ENCODE results near the gene CAND2. TPM values are rescaled to one million over a fixed set of nuclear protein-coding genes. Genes with fewer than 3 reads are reported as not detected.
A peak's percentile ranks its signal among the peaks of the same experiment; 100 is the strongest.

CAND2 gene
- total and polyA plus RNA-seq, 9 of the 15 experiments (the other 6 are each of a cell fraction or from before 2014, with no cell fraction given) = 0.91 to 14.9 (median 4.3) TPM

- no peak for TF ChIP-seq KDM2B (CRISPR knock-in tag; IDR thresholded peaks at IDR 0.05)
- TF ChIP-seq RFX7 (CRISPR knock-in tag; IDR thresholded peaks at IDR 0.05) = no peak
- TF ChIP-seq HDAC6 (IDR thresholded peaks at IDR 0.05; ENCODE audit: low read depth, low read length) = no peak
- no peak for TF ChIP-seq CHCHD3 (CRISPR knock-in tag; IDR thresholded peaks at IDR 0.05)
- no peak for TF ChIP-seq ZBED1 (IDR thresholded peaks at IDR 0.05)
- no peak for TF ChIP-seq NFRKB (IDR thresholded peaks at IDR 0.05; ENCODE audit: low read depth)
- TF ChIP-seq BRD9 (IDR thresholded peaks at IDR 0.05; ENCODE audit: low read depth, partially characterized antibody) = peak; percentile 0
- TF ChIP-seq IRF1 (CRISPR knock-in tag; IDR thresholded peaks at IDR 0.05; ENCODE audit: borderline replicate concordance) = no peak
- TF ChIP-seq PCBP1 (IDR thresholded peaks at IDR 0.05; ENCODE audit: low read depth, low read length, poor library complexity, severe bottlenecking) = no peak
- TF ChIP-seq DDX20 (tag; IDR thresholded peaks at IDR 0.05; ENCODE audit: low read depth) = no peak
- TF ChIP-seq FOXK2 (conservative IDR thresholded peaks at IDR 0.05 in 1 of 2, IDR thresholded peaks at IDR 0.05 in 1 of 2; ENCODE audit: low read depth in 2 of 2) = peak; percentile 38 to 44; a peak in 2 of 4 replicates
- peak; percentile 27; the same call in 1 of the 2 replicates for TF ChIP-seq XRCC3 (IDR thresholded peaks at IDR 0.05)
- TF ChIP-seq DACH1 (IDR thresholded peaks at IDR 0.05; ENCODE audit: partially characterized antibody) = no peak
- TF ChIP-seq MLLT1 (IDR thresholded peaks at IDR 0.05) = no peak
- peak; percentile 90 for TF ChIP-seq RAD51 (IDR thresholded peaks at IDR 0.05; ENCODE audit: borderline replicate concordance, low read depth)
- no peak for TF ChIP-seq IRF9 (tag; IDR thresholded peaks at IDR 0.05)
- no peak for TF ChIP-seq SIRT6 (IDR thresholded peaks at IDR 0.05; ENCODE audit: low read depth, low read length)
- TF ChIP-seq ZNF431 (CRISPR knock-in tag; IDR thresholded peaks at IDR 0.05) = no peak
- TF ChIP-seq HNRNPH1 (optimal IDR thresholded peaks at IDR 0.05; ENCODE audit: low read depth, low read length) = no peak
- TF ChIP-seq E2F6 (IDR thresholded peaks at IDR 0.05; ENCODE audit: borderline replicate concordance in 1 of 2, extremely low read depth in 1 of 2, insufficient read depth in 1 of 2, insufficient read length in 1 of 2, low read depth in 1 of 2, low read length in 1 of 2, poor library complexity in 1 of 2, severe bottlenecking in 1 of 2) = peak in 1 of 2 experiments; percentile 76
- no peak for TF ChIP-seq ZBTB1 (CRISPR knock-in tag; IDR thresholded peaks at IDR 0.05; ENCODE audit: borderline replicate concordance, low read depth)
- no peak for TF ChIP-seq ZNF217 (CRISPR knock-in tag; IDR thresholded peaks at IDR 0.05)
- TF ChIP-seq ASH1L (IDR thresholded peaks at IDR 0.05; ENCODE audit: borderline replicate concordance, low read depth, partially characterized antibody) = no peak
- no peak for TF ChIP-seq KHSRP (IDR thresholded peaks at IDR 0.05)
- TF ChIP-seq L3MBTL2 (IDR thresholded peaks at IDR 0.05) = peak; percentile 84
- no peak for TF ChIP-seq OTX1 (CRISPR knock-in tag; IDR thresholded peaks at IDR 0.05)
- TF ChIP-seq ZC3H11A (IDR thresholded peaks at IDR 0.05; ENCODE audit: low read depth, low read length) = no peak
- TF ChIP-seq FOS (IDR thresholded peaks at IDR 0.05; ENCODE audit: extremely low read depth, insufficient read length) = no peak
Measured at GRCh38 chr3:12842469-12842868, 46.0 kb downstream of the CAND2 start (continued).

Measured in K562 (cell line).